ENCODE data around the gene LRP1-AS.

Gene LRP1-AS

GRCh38 chr12:57180321-57180989 lies 33.0 kb upstream of the LRP1-AS start:
- H3K4me3 ChIP-seq (ENCODE audit: low read length): no peak overlapping the region
- no peak for TF ChIP-seq CTCF (conservative IDR thresholded peaks at IDR 0.05; ENCODE audit: low read depth, low read length)
- DNase-seq (ENCODE audit: low read depth): no peak

- no peak for DNase-seq (ENCODE audit: low read depth)
- TF ChIP-seq CTCF (conservative IDR thresholded peaks at IDR 0.05; ENCODE audit: low read depth, low read length): no peak
- no peak overlapping the region for H3K4me3 ChIP-seq (ENCODE audit: low read length)
Observed at GRCh38 chr12:57179331-57180086, 32.1 kb upstream of the LRP1-AS start.

GRCh38 chr12:57178213-57178612 lies 30.8 kb upstream of the LRP1-AS start:
- no peak for TF ChIP-seq CTCF (conservative IDR thresholded peaks at IDR 0.05; ENCODE audit: low read depth, low read length)
- DNase-seq (ENCODE audit: low read depth): no peak
- H3K4me3 ChIP-seq (ENCODE audit: low read length): no peak overlapping the region

- no peak overlapping the region for H3K4me3 ChIP-seq (ENCODE audit: low read length)
- TF ChIP-seq CTCF (conservative IDR thresholded peaks at IDR 0.05; ENCODE audit: low read depth, low read length): no peak
- no peak for DNase-seq (ENCODE audit: low read depth)
Observed at GRCh38 chr12:57177354-57177753, 29.9 kb upstream of the LRP1-AS start.

GRCh38 chr12:57176846-57177245 lies 29.4 kb upstream of the LRP1-AS start:
- H3K4me3 ChIP-seq (ENCODE audit: low read length): no peak overlapping the region
- TF ChIP-seq CTCF (conservative IDR thresholded peaks at IDR 0.05; ENCODE audit: low read depth, low read length): no peak
- DNase-seq (ENCODE audit: low read depth): no peak

GRCh38 chr12:57176139-57176477 lies 28.7 kb upstream of the LRP1-AS start:
- TF ChIP-seq CTCF (conservative IDR thresholded peaks at IDR 0.05; ENCODE audit: low read depth, low read length): no peak
- no peak overlapping the region for H3K4me3 ChIP-seq (ENCODE audit: low read length)
- no peak for DNase-seq (ENCODE audit: low read depth)

All from retinal pigment epithelial cell (primary cell).